ENCODE results near the gene EPC1.

The EPC1 gene

GRCh38 chr10:32266979-32267378 lies 80.0 kb downstream of the EPC1 start:
- TF ChIP-seq EP300 (IDR thresholded peaks at IDR 0.05; ENCODE audit: borderline replicate concordance) (no peak), ZBTB7A (IDR thresholded peaks at IDR 0.05; ENCODE audit: low read depth) (no peak), RAD21 (IDR thresholded peaks at IDR 0.05; ENCODE audit: low read depth) (no peak), CREB1 (IDR thresholded peaks at IDR 0.05; ENCODE audit: low read depth) (no peak), YY1 (IDR thresholded peaks at IDR 0.05; ENCODE audit: low read depth) (no peak), FOXM1 (IDR thresholded peaks at IDR 0.05; ENCODE audit: borderline replicate concordance, low read depth) (no peak), REST (IDR thresholded peaks at IDR 0.05; ENCODE audit: low read depth) (no peak), TAF1 (IDR thresholded peaks at IDR 0.05; ENCODE audit: low read depth) (no peak), CEBPB (IDR thresholded peaks at IDR 0.05) (no peak), NFIC (IDR thresholded peaks at IDR 0.05) (no peak), USF1 (IDR thresholded peaks at IDR 0.05) (no peak), EGR1 (IDR thresholded peaks at IDR 0.05) (no peak), TEAD4 (IDR thresholded peaks at IDR 0.05) (no peak), MAX (IDR thresholded peaks at IDR 0.05) (no peak), TCF12 (IDR thresholded peaks at IDR 0.05; ENCODE audit: low read depth) (no peak)

- TF ChIP-seq YY1 (IDR thresholded peaks at IDR 0.05; ENCODE audit: low read depth) (no peak), TEAD4 (IDR thresholded peaks at IDR 0.05) (no peak), MAX (IDR thresholded peaks at IDR 0.05) (no peak), RAD21 (IDR thresholded peaks at IDR 0.05; ENCODE audit: low read depth) (no peak), REST (IDR thresholded peaks at IDR 0.05; ENCODE audit: low read depth) (no peak), USF1 (IDR thresholded peaks at IDR 0.05) (no peak)
These were observed 80.4 kb downstream of the EPC1 start for GRCh38 chr10:32266566-32266965.

- no peak for TF ChIP-seq EP300 (IDR thresholded peaks at IDR 0.05; ENCODE audit: borderline replicate concordance)
- TF ChIP-seq USF1 (IDR thresholded peaks at IDR 0.05), result no peak
- no peak for TF ChIP-seq REST (IDR thresholded peaks at IDR 0.05; ENCODE audit: low read depth)
- TF ChIP-seq TEAD4 (IDR thresholded peaks at IDR 0.05), result no peak
- no peak for TF ChIP-seq TCF12 (IDR thresholded peaks at IDR 0.05; ENCODE audit: low read depth)
These were observed 81.2 kb downstream of the EPC1 start for GRCh38 chr10:32265756-32266155.

- TF ChIP-seq NFIC (IDR thresholded peaks at IDR 0.05) (no peak), TCF12 (IDR thresholded peaks at IDR 0.05; ENCODE audit: low read depth) (no peak), YY1 (IDR thresholded peaks at IDR 0.05; ENCODE audit: low read depth) (no peak), EP300 (IDR thresholded peaks at IDR 0.05; ENCODE audit: borderline replicate concordance) (no peak), TAF1 (IDR thresholded peaks at IDR 0.05; ENCODE audit: low read depth) (no peak), CEBPB (IDR thresholded peaks at IDR 0.05) (no peak), USF1 (IDR thresholded peaks at IDR 0.05) (no peak), RAD21 (IDR thresholded peaks at IDR 0.05; ENCODE audit: low read depth) (no peak), FOXM1 (IDR thresholded peaks at IDR 0.05; ENCODE audit: borderline replicate concordance, low read depth) (no peak), CREB1 (IDR thresholded peaks at IDR 0.05; ENCODE audit: low read depth) (no peak), TEAD4 (IDR thresholded peaks at IDR 0.05) (no peak), MAX (IDR thresholded peaks at IDR 0.05) (no peak), REST (IDR thresholded peaks at IDR 0.05; ENCODE audit: low read depth) (no peak), EGR1 (IDR thresholded peaks at IDR 0.05) (no peak)
These were observed 83.7 kb downstream of the EPC1 start for GRCh38 chr10:32263300-32263699.
